KMS-11 (cell line): ENCODE data around the gene FURIN.

Experiments
- H2AFZ ChIP-seq: fragments of 200-600 bp; sonication (generic); 2 replicates; pipeline ENCODE4 v1.6.1; 2016; ENCODE audit warnings: antibody characterized with exemption, mixed run types, low read depth
- H3K27ac ChIP-seq: fragments of 200-600 bp; sonication (generic); 2 replicates; pipeline ENCODE4 v1.6.1; 2016; ENCODE audit warnings: mild to moderate bottlenecking, mixed run types
- H3K27me3 ChIP-seq: fragments of 200-600 bp; sonication (generic); 2 replicates; pipeline ENCODE4 v1.6.1; 2017; ENCODE audit warnings: mild to moderate bottlenecking, low read depth, mixed run types, moderate library complexity; ENCODE audit not compliant: insufficient read depth
- H3K36me3 ChIP-seq: fragments of 200-600 bp; sonication (generic); 2 replicates; pipeline ENCODE4 v1.6.1; 2017; ENCODE audit warnings: mild to moderate bottlenecking, mixed run types; ENCODE audit not compliant: insufficient read depth
- H3K4me1 ChIP-seq: fragments of 200-600 bp; sonication (generic); 2 replicates; pipeline ENCODE4 v1.6.1; 2016; ENCODE audit warnings: mild to moderate bottlenecking, low read depth, mixed run types; ENCODE audit not compliant: poor library complexity, severe bottlenecking
- H3K4me2 ChIP-seq: fragments of 200-600 bp; sonication (generic); 2 replicates; pipeline ENCODE4 v1.7.0; 2016; ENCODE audit warnings: mild to moderate bottlenecking, mixed run types
- H3K4me3 ChIP-seq: fragments of 200-600 bp; sonication (generic); IDR thresholded peaks from 2 replicates; pipeline ENCODE4 v1.6.1; 2017; ENCODE audit warnings: low read depth, low read length, mixed read lengths; ENCODE audit not compliant: insufficient read depth
- H3K79me2 ChIP-seq: fragments of 200-600 bp; sonication (generic); 2 replicates; pipeline ENCODE4 v1.6.1; 2016; ENCODE audit warnings: low read depth, mixed run types; ENCODE audit not compliant: insufficient read depth
- H3K9ac ChIP-seq: fragments of 200-600 bp; sonication (generic); 2 replicates; pipeline ENCODE4 v1.6.1; 2016; ENCODE audit warnings: mild to moderate bottlenecking, mixed run types
- H4K20me1 ChIP-seq: fragments of 200-600 bp; sonication (generic); 2 replicates; pipeline ENCODE4 v1.6.1; 2016; ENCODE audit warnings: mild to moderate bottlenecking, mixed run types; ENCODE audit not compliant: insufficient read depth
- CTCF ChIP-seq: fragments of 200-600 bp; sonication (generic); conservative IDR thresholded peaks from 2 replicates; pipeline ENCODE4 v1.6.1; 2017; ENCODE audit warnings: low read depth, mild to moderate bottlenecking, antibody characterized with exemption, low read length, moderate library complexity, mixed read lengths

Gene FURIN

DNA sequence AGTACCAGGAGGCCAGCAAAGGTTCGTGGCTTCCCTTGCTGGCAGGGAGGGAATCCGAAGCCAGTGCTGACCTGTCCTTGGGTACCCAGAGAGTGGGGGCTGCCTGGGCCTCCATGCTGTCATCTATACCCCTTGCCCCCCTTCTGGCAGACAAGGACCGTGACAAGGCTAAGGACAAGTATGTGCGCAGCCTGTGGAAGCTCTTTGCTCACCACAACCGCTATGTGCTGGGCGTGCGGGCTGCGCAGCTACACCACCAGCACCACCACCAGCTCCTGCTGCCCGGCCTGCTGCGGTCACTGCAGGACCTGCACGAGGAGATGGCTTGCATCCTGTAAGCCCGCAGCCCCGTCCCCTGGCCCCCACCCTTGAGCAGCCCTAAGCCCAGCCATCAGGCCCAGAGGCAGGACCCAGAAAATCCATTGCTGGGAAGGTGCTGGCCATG lies 18.7 kb downstream of the FURIN start:
- Histone ChIP-seq H3K36me3 (no peaks in the 10 kb centered on the region), H3K9ac (no peak overlapping the region), H2AFZ (no peak overlapping the region), H3K4me1 (peaks cover 10% of the 10 kb centered on the region), H4K20me1 (no peaks in the 10 kb centered on the region), H3K27ac (no peak overlapping the region), H3K4me2 (no peak overlapping the region), H3K4me3 (no peak overlapping the region), H3K27me3 (no peaks in the 10 kb centered on the region), H3K79me2 (no peaks in the 10 kb centered on the region)
- no peak for TF ChIP-seq CTCF

DNA sequence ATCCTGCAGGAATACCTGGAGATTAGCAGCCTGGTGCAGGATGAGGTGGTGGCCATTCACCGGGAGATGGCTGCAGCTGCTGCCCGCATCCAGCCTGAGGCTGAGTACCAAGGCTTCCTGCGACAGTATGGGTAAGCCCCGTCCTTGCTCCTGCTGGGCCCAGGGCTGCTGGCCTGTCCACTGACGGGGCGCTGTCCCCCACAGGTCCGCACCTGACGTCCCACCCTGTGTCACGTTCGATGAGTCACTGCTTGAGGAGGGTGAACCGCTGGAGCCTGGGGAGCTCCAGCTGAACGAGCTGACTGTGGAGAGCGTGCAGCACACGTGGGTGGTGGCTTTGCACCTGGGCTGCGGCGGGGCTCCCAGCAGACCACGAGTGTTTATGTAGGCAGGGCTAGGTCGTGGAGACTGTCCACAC lies 20.9 kb downstream of the FURIN start:
- no peaks in the 10 kb centered on the region for H3K27me3 ChIP-seq
- H3K27ac ChIP-seq: no peak overlapping the region
- TF ChIP-seq CTCF: no peak
- H3K4me2 ChIP-seq: no peak overlapping the region
- H3K36me3 ChIP-seq: no peaks in the 10 kb centered on the region
- H3K79me2 ChIP-seq: no peaks in the 10 kb centered on the region
- peaks cover 10% of the 10 kb centered on the region for H3K4me1 ChIP-seq
- H3K4me3 ChIP-seq: no peak overlapping the region
- H3K9ac ChIP-seq: no peak overlapping the region
- no peak overlapping the region for H2AFZ ChIP-seq
- H4K20me1 ChIP-seq: no peaks in the 10 kb centered on the region

DNA sequence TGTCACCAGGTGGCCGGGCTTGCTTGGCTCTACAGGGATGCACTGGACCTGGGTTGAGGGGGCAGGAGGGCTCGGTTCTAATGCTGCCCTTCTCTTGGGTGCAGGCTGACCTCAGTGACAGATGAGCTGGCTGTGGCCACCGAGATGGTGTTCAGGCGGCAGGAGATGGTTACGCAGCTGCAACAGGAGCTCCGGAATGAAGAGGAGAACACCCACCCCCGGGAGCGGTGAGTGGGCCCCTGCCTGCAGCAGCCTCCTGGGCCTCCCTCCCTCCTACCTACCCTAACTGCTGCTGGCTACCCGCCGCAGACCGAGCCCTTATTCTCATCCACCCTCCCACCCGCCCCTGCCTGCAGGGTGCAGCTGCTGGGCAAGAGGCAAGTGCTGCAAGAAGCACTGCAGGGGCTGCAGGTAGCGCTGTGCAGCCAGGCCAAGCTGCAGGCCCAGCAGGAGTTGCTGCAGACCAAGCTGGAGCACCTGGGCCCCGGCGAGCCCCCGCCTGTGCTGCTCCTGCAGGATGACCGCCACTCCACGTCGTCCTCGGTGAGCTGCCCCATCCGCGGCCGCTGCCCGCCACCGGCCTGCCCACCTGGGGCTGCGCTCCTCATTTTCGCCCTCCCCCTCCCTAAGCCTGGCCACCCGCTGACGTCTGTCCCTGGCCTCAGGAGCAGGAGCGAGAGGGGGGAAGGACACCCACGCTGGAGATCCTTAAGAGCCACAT lies 21.5 kb downstream of the FURIN start:
- no peaks in the 10 kb centered on the region for H3K27me3 ChIP-seq
- H3K4me2 ChIP-seq: no peak overlapping the region
- no peaks in the 10 kb centered on the region for H4K20me1 ChIP-seq
- no peak overlapping the region for H2AFZ ChIP-seq
- H3K27ac ChIP-seq: no peak overlapping the region
- no peaks in the 10 kb centered on the region for H3K79me2 ChIP-seq
- no peak for TF ChIP-seq CTCF
- no peak overlapping the region for H3K4me3 ChIP-seq
- peaks cover 10% of the 10 kb centered on the region for H3K4me1 ChIP-seq
- H3K36me3 ChIP-seq: no peaks in the 10 kb centered on the region
- H3K9ac ChIP-seq: no peak overlapping the region

GRCh38 chr15:90890839-90891238 lies 22.5 kb downstream of the FURIN start:
- Histone ChIP-seq H3K4me2 (no peak overlapping the region), H3K27me3 (no peaks in the 10 kb centered on the region), H2AFZ (no peak overlapping the region), H3K4me1 (peaks cover 6% of the 10 kb centered on the region), H3K4me3 (no peak overlapping the region), H4K20me1 (no peaks in the 10 kb centered on the region), H3K27ac (no peak overlapping the region), H3K9ac (no peak overlapping the region), H3K36me3 (no peaks in the 10 kb centered on the region), H3K79me2 (no peaks in the 10 kb centered on the region)
- TF ChIP-seq CTCF: no peak
